HEK293 (cell line): ENCODE measurements around the gene COPA.

Experiments used
- CTCF ChIA-PET: fragments of 350-600 bp; formaldehyde crosslinking; extraction: SDS; loops from one replicate; lab custom pipeline; 2021; ENCODE audit warnings: antibody characterized with exemption; lab: Yijun Ruan, JAX
- POLR2A ChIA-PET: fragments of 300-600 bp; formaldehyde crosslinking; extraction: SDS; loops from one replicate; lab custom pipeline; 2020; ENCODE audit warnings: antibody characterized with exemption, inconsistent platforms; lab: Yijun Ruan, JAX
- H3K27ac ChIP-seq: fragments of 200-500 bp; sonication (Bioruptor generic); 2 replicates; pipeline ENCODE4 v1.5.1; 2014; ENCODE audit warnings: low read depth, low read length, control low read depth, inconsistent platforms; ENCODE audit errors: extremely low read depth
- H3K36me3 ChIP-seq, 2 experiments: fragments of 200-500 bp in 1 of 2; sonication (Bioruptor generic) in 1 of 2; 1 replicate in 1 of 2; 2 replicates in 1 of 2; pipeline ENCODE4 v1.5.1; 2014 to 2017; ENCODE audit warnings: inconsistent platforms in 2 of 2, low read length in 2 of 2; ENCODE audit not compliant: control insufficient read depth in 2 of 2, insufficient read depth in 1 of 2
- H3K4me1 ChIP-seq: fragments of 200-500 bp; sonication (Bioruptor generic); 2 replicates; pipeline ENCODE4 v1.5.1; 2014; ENCODE audit warnings: mild to moderate bottlenecking, low read length, inconsistent platforms; ENCODE audit not compliant: control insufficient read depth, insufficient read depth
- H3K4me3 ChIP-seq: 2 replicates; pipeline ENCODE4 v1.5.1; 2011; ENCODE audit warnings: low read depth, mild to moderate bottlenecking, control low read depth, low read length, moderate library complexity
- H3K9me3 ChIP-seq: fragments of 200-500 bp; sonication (Bioruptor generic); 2 replicates; pipeline ENCODE4 v1.5.1; 2014; ENCODE audit warnings: low read depth, low read length, inconsistent platforms; ENCODE audit not compliant: control insufficient read depth, insufficient read depth
- PRDM1 ChIP-seq: fragments of 450-650 bp; formaldehyde crosslinking; IDR thresholded peaks from 2 replicates; pipeline ENCODE4; 2016; ENCODE audit warnings: missing biosample characterization, missing genetic modification characterization
- PRDM4 ChIP-seq: fragments of 450-650 bp; formaldehyde crosslinking; IDR thresholded peaks from 2 replicates; pipeline ENCODE4 v1.5.1; 2017; ENCODE audit warnings: missing biosample characterization, missing genetic modification characterization
- SALL2 ChIP-seq: fragments of 450-650 bp; formaldehyde crosslinking; IDR thresholded peaks from 2 replicates; pipeline ENCODE4 v1.5.0; 2017; ENCODE audit warnings: missing biosample characterization, mild to moderate bottlenecking, missing genetic modification characterization, borderline replicate concordance
- YY1 ChIP-seq: fragments of 450-650 bp; formaldehyde crosslinking; IDR thresholded peaks from 2 replicates; pipeline ENCODE4 v1.5.1; 2018; ENCODE audit warnings: missing biosample characterization, missing genetic modification characterization
- ZNF121 ChIP-seq: fragments of 450-650 bp; formaldehyde crosslinking; IDR thresholded peaks from 2 replicates; pipeline ENCODE4 v1.5.1; 2016; ENCODE audit warnings: missing biosample characterization, missing genetic modification characterization
- ZNF138 ChIP-seq: fragments of 450-650 bp; formaldehyde crosslinking; IDR thresholded peaks from 2 replicates; pipeline ENCODE4 v1.5.1; 2016; ENCODE audit warnings: missing biosample characterization, missing genetic modification characterization, borderline replicate concordance
- ZNF280C ChIP-seq: fragments of 450-650 bp; formaldehyde crosslinking; IDR thresholded peaks from 2 replicates; pipeline ENCODE4 v1.5.1; 2016; ENCODE audit warnings: missing biosample characterization, missing genetic modification characterization
- ZNF366 ChIP-seq: fragments of 450-650 bp; formaldehyde crosslinking; conservative IDR thresholded peaks from 2 replicates; pipeline ENCODE4 v1.5.1; 2016; ENCODE audit warnings: missing biosample characterization, missing genetic modification characterization
- ZNF473 ChIP-seq: fragments of 450-650 bp; formaldehyde crosslinking; IDR thresholded peaks from 2 replicates; pipeline ENCODE4 v1.5.1; 2017; ENCODE audit warnings: missing biosample characterization, missing genetic modification characterization
- ZNF518A ChIP-seq: fragments of 450-650 bp; formaldehyde crosslinking; conservative IDR thresholded peaks from 2 replicates; pipeline ENCODE4 v1.5.1; 2016; ENCODE audit warnings: low read depth, missing biosample characterization, missing genetic modification characterization
- ZNF629 ChIP-seq: fragments of 450-650 bp; formaldehyde crosslinking; IDR thresholded peaks from 2 replicates; pipeline ENCODE4 v1.5.1; 2017; ENCODE audit warnings: missing biosample characterization, missing genetic modification characterization

COPA gene

GRCh38 chr1:160271025-160271424 is 72.0 kb downstream of the COPA start:
- peak; percentile 70; the same call in 1 of the 2 replicates for TF ChIP-seq ZNF121 (tag by site-specific recombination)
- TF ChIP-seq PRDM4 (tag by site-specific recombination), result no peak
- TF ChIP-seq, all 188 proteins: peak for 1
- no peak overlapping the region for H3K4me3 ChIP-seq
- ChIA-PET CTCF (interaction anchor here (2.0 kb wide), 1 partner anchor 21 kb away, joined by 9 read pairs; no protein-coding TSS in a partner anchor), POLR2A (no interaction called here)
- H3K27ac ChIP-seq, result no peak overlapping the region
- no peaks in the 10 kb centered on the region for H3K9me3 ChIP-seq
- no peaks in the 10 kb centered on the region for H3K4me1 ChIP-seq
- H3K36me3 ChIP-seq, result no peaks in the 10 kb centered on the region

GRCh38 chr1:160267284-160267991 is 75.6 kb downstream of the COPA start:
- Histone ChIP-seq H3K9me3 (no peaks in the 10 kb centered on the region), H3K36me3 (no peaks in the 10 kb centered on the region), H3K27ac (no peak overlapping the region), H3K4me1 (no peaks in the 10 kb centered on the region), H3K4me3 (no peak overlapping the region)
- ChIA-PET CTCF (interaction anchor here (0.7 to 1.4 kb wide), 3 partner anchors 15 to 189 kb away, joined by 3 to 5 read pairs (median 4); no protein-coding TSS in a partner anchor), POLR2A (interaction anchor here (0.6 to 0.8 kb wide), 2 partner anchors 16 to 76 kb away, joined by 3 to 4 read pairs; partner anchors contain the start of gene NCSTN)
- TF ChIP-seq PRDM1 (tag by site-specific recombination) (peak; percentile 99), ZNF138 (tag by site-specific recombination) (no peak), ZNF366 (tag by site-specific recombination) (peak; percentile 76)

- no peak overlapping the region for H3K4me3 ChIP-seq
- ChIA-PET POLR2A (interaction anchor here (1.4 kb wide), 1 partner anchor 20 kb away, joined by 5 read pairs; the partner anchor contains the start of gene PEX19), CTCF (interaction anchor here (0.6 to 2.8 kb wide), 8 partner anchors 14 to 170 kb away, joined by 3 to 16 read pairs (median 3); partner anchors contain the start of gene PEX19)
- TF ChIP-seq ZNF473 (tag by site-specific recombination) (no peak), ZNF280C (no peak), YY1 (tag by site-specific recombination) (no peak), ZNF518A (tag by site-specific recombination) (no peak), ZNF629 (tag by site-specific recombination) (no peak), SALL2 (no peak)
- no peaks in the 10 kb centered on the region for H3K36me3 ChIP-seq
- no peaks in the 10 kb centered on the region for H3K9me3 ChIP-seq
- H3K27ac ChIP-seq, result no peak overlapping the region
- H3K4me1 ChIP-seq, result peaks cover 9% of the 10 kb centered on the region
These were observed 78.2 kb downstream of the COPA start for GRCh38 chr1:160264795-160265307.
